HepG2 (cell line): ENCODE results near the gene TUBA8.

ENCODE experiments used
- CBX5 ChIP-seq: sonication (generic); formaldehyde crosslinking; IDR thresholded peaks from 2 replicates; pipeline ENCODE4 v1.4.0; 2020; ENCODE audit warnings: missing genetic modification reagents, borderline replicate concordance
- CREB3 ChIP-seq: sonication (generic); formaldehyde crosslinking; IDR thresholded peaks from 2 replicates; pipeline ENCODE4 v1.5.0; 2020; ENCODE audit warnings: missing genetic modification reagents
- E2F5 ChIP-seq: sonication (generic); formaldehyde crosslinking; conservative IDR thresholded peaks from 2 replicates; pipeline ENCODE4 v1.4.0; 2020; ENCODE audit warnings: missing genetic modification reagents
- ELF3 ChIP-seq: IDR thresholded peaks from 2 replicates; pipeline ENCODE4 v1.6.1; 2016; ENCODE audit warnings: missing genetic modification reagents, missing compliant biosample characterization
- JUNB ChIP-seq: sonication (generic); formaldehyde crosslinking; IDR thresholded peaks from 2 replicates; pipeline ENCODE4 v1.8.0; 2022; ENCODE audit warnings: missing genetic modification reagents, mild to moderate bottlenecking, borderline replicate concordance
- NR2F6 ChIP-seq, 2 experiments: IDR thresholded peaks; 2 replicates each; pipeline ENCODE4 v1.6.1; 2016; ENCODE audit warnings: antibody characterized with exemption in 1 of 2, mild to moderate bottlenecking in 1 of 2
- RELA ChIP-seq: sonication (generic); formaldehyde crosslinking; IDR thresholded peaks from 2 replicates; pipeline ENCODE4 v1.4.0; 2020; ENCODE audit warnings: missing genetic modification reagents
- SMC3 ChIP-seq: IDR thresholded peaks from 2 replicates; pipeline ENCODE4 v1.6.1; 2011; ENCODE audit warnings: low read length, improper control_type of control experiment
- ZBTB33 ChIP-seq: sonication (generic); formaldehyde crosslinking; IDR thresholded peaks from 2 replicates; pipeline ENCODE4 v1.4.0; 2020; ENCODE audit warnings: missing genetic modification reagents
- ZNF329 ChIP-seq: sonication (generic); formaldehyde crosslinking; IDR thresholded peaks from 2 replicates; pipeline ENCODE4 v1.9.0; 2021; ENCODE audit warnings: low read depth, mild to moderate bottlenecking, missing genetic modification reagents
- ZNF746 ChIP-seq: sonication (generic); formaldehyde crosslinking; IDR thresholded peaks from 2 replicates; pipeline ENCODE4 v1.8.0; 2022; ENCODE audit warnings: mild to moderate bottlenecking, missing genetic modification reagents
- ZNF768 ChIP-seq: sonication (generic); formaldehyde crosslinking; IDR thresholded peaks from 2 replicates; pipeline ENCODE4 v1.4.0; 2020; ENCODE audit warnings: missing genetic modification reagents
- TF ChIP-seq, protein P1 (sequence below): sonication (generic); formaldehyde crosslinking; IDR thresholded peaks from 2 replicates; pipeline ENCODE4 v1.5.0; 2020; ENCODE audit warnings: mild to moderate bottlenecking, missing genetic modification reagents, moderate library complexity

DNA sequence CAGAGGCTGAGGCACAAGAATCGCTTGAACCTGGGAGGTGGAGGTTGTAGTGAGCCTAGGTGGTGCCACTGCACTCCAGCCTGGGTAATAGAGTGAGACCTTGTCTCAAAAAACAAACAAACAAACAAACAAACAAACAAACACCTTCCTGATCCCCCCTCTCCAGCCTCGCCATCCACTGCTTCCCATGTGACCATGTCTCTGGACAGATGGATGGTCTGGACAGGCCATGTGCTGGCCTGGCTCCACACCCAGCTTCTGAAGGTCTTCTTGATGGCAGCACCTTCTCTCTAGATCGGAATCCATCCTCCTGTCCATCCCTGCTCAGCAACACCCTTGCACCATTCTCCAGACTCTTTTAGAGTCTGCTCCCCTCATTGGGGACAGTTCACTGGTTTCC, 43.5 kb upstream of the TUBA8 start:
- TF ChIP-seq ZNF746, result no peak
- no peak for TF ChIP-seq JUNB (CRISPR knock-in tag)
- no peak for TF ChIP-seq E2F5 (CRISPR knock-in tag)
- no peak for TF ChIP-seq CREB3 (CRISPR knock-in tag)
- TF ChIP-seq SMC3, result no peak
- TF ChIP-seq, protein P1, sequence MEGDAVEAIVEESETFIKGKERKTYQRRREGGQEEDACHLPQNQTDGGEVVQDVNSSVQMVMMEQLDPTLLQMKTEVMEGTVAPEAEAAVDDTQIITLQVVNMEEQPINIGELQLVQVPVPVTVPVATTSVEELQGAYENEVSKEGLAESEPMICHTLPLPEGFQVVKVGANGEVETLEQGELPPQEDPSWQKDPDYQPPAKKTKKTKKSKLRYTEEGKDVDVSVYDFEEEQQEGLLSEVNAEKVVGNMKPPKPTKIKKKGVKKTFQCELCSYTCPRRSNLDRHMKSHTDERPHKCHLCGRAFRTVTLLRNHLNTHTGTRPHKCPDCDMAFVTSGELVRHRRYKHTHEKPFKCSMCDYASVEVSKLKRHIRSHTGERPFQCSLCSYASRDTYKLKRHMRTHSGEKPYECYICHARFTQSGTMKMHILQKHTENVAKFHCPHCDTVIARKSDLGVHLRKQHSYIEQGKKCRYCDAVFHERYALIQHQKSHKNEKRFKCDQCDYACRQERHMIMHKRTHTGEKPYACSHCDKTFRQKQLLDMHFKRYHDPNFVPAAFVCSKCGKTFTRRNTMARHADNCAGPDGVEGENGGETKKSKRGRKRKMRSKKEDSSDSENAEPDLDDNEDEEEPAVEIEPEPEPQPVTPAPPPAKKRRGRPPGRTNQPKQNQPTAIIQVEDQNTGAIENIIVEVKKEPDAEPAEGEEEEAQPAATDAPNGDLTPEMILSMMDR (CRISPR knock-in tag), result no peak
- no peak for TF ChIP-seq ELF3 (CRISPR knock-in tag)
- no peak for TF ChIP-seq RELA
- TF ChIP-seq CBX5 (CRISPR knock-in tag), result no peak
- no peak for TF ChIP-seq NR2F6 (IDR thresholded peaks at IDR 0.05)
- no peak for TF ChIP-seq NR2F6 (CRISPR knock-in tag; IDR thresholded peaks at IDR 0.05)
- no peak for TF ChIP-seq ZNF768 (CRISPR knock-in tag)
- no peak for TF ChIP-seq ZNF329 (CRISPR knock-in tag)
- TF ChIP-seq ZBTB33 (CRISPR knock-in tag), result no peak
